GM19023 (cell line): ENCODE results near the gene PDE8B.

Experiments
- ATAC-seq: cut with Tn5 transposase; IDR thresholded peaks from one replicate; pipeline ENCODE4 v1.9.1; 2021; ENCODE audit warnings: mild to moderate bottlenecking, moderate library complexity; ENCODE audit not compliant: unreplicated experiment

PDE8B gene

DNA sequence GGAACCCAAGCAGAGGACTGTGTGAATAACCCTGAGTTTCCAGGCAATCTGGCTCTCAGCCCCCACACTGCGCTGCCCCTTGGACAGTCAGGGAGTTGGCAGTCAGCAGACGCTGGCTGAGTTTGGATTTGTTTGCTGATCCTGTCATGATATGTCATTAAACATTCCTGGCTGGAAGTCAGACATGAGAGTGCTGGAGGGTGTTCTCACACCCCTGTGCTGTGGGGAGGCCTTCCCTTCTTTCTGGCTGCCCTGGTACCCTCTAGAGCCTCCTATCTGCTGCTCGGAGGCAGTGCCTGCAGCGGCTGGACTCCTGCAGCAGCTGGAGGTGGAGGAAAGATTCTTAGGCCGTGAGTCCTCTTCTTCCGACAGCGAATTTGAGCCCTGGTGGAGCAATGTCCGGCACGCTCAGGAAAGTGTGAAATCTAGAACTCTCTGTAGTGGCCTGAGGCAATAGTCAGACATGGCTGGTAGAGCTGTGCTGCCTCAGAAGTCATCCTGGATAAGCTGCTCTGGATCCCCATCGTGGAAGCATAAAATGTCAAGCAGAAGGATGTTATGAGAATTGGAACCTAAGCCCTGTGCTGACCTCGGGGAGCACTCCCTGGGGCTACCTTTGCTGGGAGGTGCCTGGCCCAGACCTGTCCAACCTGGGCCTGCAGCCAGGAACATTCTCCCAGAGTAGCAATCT lies 72.0 kb downstream of the PDE8B start:
- ATAC-seq, result no peak

DNA sequence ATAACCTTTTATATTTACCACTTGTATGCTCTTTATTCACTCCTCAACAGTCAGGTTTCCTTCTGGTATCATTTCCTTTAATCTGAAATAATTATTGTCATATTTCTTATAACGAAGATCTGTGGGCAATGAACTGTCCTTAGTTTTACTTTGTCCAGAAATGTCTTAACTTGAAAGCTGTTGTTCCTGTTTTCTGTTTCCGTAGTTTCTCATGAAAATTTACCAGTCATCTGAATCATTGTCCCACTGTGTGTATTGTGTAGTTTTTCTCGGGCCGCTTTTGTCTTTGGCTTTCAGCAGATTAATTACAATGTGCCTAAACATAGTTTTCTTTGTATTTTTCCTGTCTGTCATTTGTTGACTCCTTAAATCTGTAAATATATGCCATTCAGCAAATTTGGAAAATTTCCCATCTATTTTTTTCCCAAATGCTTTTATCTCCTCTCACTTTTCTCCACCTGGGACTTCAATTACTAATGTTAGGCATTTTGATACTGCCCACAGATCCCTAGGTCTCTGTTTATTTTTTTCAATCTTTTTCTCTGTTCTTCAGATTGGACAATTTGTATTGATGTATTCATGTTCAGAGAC lies 74.9 kb downstream of the PDE8B start:
- no peak for ATAC-seq

DNA sequence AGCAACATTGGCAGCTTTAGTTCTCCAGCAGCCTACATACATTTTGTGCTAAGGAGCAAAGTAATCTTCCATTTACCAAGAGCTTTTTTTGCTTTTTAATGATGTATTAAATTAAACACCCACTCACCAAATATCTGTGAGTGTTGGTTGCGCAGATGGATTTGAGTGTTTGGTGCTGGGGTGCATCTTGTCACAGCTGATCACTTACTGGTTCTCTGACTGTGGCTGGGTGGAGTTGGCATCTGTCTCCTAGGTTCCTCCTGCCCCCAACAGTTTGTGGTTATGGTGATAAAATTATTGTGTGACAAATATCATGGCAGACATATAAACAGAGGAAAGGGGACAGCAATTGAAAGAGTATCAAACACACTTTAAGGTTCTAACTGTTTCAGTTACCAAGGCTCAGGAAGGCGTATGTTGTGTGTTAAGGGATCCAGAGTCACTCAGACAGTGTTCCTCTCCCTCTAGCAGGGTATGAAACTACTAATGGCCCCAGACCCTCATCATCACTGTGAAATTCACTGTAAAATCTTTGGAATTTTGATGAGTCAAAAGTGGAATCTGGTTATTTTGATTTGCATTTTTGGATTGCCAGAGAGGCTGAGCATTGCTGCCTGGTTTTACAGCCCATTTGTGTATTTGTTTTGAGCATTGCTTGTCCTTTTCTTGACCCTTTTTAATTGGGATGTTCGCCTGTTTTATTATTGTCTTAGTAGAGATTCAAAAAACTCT lies 81.7 kb downstream of the PDE8B start:
- no peak for ATAC-seq

DNA sequence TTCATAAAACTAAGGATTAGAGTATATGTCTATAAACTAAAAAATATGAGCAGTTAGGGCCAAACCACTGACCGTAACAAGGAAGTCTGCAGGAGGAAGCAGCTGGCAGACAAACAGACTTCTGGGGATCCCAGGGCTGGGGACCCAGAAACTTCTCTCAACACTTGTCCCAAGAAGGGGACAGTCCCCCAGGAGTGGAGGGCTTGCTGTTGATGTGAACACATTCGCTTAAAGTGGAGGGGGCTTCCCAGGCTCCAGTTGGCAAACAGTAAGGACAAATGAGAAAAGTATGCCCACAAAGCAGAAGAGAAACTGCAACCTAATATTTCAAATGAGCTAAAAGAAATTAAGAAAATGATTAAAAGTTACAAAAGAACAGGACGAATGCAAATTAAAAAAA lies 83.7 kb downstream of the PDE8B start:
- ATAC-seq, result no peak

DNA sequence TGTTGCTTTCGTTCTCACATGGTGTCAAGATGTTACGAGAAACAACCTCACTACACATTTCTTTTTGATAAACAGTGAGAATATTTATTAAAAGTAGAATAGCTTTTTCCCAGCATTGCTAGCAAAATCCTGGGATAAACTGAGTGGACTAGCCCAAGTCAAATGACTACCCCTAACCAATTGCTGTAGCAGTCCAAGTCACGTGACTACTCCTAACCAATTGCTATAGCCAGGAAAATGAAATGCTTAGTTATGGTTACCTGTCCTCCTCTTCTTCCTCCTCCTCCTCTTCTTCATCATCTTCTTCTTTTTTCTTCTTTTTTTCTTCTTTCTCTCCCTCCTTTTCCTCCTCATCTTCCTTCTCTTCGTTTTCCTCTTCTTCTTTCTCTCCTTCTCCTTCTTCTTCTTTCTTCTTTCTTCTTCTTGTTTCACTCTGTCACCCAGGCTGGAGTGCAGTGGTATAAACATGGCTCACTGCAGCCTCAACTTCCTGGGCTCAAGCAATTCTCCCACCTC lies 85.4 kb downstream of the PDE8B start:
- no peak for ATAC-seq

DNA sequence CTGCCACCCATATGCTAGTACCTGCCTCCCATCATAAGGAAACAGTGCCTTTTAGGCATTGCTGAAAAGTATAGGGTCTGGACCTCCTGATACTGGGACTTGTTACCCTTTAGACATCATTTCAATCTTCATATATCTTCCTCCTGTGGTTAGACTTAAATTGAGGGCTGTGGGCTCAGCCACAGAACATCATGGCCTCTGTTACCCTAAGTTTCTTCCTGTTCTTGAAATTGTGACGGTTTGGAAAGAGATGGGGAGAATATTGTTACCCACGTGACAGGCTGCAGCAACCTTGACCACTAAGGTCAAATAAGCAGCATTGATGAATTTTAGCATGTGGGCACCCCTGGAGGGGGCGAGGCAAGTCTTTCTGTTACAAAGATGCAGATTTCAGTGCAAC lies 87.7 kb downstream of the PDE8B start:
- no peak for ATAC-seq

DNA sequence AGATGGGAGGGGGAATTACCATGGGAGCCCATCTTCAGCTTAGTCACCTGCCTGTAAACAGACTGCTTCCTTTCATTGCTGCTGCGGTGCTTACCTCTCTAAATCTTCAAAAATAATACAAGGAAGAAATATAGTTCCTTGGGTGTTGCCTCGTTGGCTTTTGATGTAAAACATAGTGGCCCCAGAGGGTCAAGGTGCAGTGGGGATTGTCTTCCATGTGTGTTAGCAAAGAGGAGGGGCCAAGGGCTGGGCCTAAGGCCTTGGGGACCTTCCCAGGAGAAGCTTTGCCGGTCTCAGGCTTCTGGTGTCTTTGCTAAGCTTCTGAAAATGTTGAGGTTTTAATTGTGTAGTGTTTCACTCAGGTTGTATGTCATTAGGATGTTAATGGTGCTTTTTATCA lies 90.0 kb downstream of the PDE8B start:
- ATAC-seq, result no peak

DNA sequence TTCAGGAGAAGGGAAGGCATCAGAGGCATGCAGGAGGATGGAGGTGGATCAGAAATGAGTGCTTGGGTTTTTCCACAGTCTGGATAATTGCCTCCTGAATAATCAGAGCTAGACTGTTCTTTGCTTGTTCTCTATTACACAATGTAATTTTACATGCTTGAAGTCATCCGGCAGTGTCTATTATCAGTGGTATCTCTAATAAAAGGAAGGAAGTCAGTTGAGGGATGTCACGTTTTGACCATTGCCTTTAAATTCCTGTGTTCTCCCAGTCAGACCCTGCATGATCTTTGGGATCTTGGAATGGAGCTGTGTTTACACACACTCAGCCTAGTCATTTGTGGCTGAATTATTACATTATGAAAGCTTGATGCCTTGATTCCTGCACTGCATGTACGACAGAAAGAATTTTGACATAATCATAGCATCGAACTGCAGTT lies 91.0 kb downstream of the PDE8B start:
- no peak for ATAC-seq

DNA sequence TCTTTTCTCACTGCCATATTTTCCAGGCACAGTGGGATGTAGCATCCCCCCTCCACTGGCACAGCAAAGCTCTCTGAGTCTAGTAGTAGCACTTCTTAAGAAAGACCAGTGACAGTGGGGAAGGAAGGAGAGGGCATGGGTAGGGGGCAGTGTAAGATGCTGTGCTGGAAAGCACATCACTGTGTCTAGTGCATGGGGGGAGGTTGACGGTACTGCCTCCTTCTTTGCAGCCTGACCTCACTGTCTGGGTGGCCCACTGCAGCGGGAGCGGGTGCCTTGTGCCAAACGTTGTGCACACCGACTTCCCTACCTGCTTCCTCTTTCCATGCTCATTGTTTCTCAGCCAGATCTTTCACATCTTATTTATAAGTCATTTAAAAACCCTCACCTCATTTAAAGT lies 91.8 kb downstream of the PDE8B start:
- no peak for ATAC-seq

DNA sequence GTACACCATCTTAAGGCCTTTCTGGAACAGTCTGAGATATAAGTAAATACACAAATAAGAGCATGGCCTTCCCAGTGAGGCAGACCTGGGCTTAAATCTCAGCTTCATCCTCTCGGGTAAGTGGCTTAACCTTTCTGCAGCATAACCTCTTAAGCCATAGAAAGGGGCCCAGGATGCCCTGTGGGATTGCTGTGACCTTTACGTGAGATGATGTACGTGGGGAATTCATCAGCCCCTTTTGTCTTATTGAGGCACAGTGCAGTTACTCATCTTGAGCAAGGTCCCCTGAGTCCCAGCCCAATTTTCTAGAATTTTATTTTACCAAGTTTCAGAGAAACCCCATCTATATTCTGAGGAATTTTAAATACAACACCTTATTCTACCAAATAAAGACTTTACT lies 92.2 kb downstream of the PDE8B start:
- ATAC-seq, result no peak

DNA sequence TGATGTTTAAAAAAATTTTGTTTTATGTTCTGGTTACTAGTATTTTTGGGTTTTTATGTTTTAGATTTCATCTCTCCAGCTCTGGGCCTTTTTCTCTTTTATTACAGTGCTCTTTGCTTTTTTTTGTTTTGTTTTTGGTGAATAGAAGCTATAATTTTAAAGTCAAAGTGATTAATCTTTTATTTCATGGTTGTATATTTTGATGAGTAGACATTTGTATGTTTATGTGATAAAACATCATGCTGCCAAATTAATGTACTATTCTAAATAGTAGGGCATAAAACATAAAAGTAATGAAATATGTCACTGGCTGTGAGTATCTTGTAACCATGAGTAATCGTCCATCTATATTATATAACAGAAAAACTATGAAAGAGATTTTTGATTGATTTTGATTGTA lies 93.9 kb downstream of the PDE8B start:
- ATAC-seq, result no peak

DNA sequence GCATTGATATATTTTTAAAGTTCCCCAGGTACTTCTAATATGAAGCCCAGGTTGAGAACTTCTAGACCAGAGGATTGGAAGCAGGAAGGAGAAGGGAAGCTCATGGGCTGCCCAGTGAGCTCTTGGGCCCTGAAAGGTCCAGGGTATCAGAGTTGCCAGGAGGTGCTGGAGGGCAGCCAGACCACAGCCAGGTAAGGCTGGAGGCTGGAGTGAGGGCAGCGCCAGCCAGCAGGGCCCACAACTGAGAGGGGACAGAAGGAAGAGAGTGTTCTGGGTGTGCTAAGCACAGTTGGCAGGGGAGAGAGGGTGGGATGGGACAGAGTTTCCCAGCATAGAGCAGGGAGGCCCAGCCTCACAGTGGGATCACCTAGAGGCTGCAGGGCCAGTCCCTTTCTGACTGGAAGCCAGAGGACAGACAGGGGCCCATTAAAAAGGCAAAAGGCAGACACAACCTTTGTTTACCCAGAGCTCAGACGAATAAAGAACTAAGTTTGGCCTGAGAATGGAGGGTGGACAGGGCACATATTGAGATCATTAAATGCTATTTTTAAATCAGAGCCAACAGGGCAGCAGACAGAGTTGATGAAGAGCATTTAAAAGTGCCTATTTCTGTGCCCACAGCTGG lies 94.9 kb downstream of the PDE8B start:
- ATAC-seq, result no peak

DNA sequence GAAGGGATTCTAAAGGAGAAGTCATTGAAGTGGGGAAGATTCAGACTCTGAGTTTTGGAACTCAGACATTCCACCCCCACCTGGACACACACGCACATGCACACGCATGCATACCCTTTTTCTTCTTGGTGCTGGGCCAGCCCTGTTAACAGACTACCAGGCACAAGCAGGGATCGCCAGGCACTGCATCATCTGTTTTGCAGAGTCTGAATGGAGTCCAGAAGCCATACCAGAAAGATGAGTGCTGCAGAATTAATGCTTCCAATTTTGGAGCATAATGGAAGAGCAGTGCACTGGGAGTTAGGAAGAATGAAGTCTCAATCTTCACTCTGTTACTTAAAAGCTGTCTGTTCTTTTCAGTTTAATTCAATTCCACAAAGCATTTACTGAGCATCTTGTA lies 95.5 kb downstream of the PDE8B start:
- ATAC-seq, result no peak

DNA sequence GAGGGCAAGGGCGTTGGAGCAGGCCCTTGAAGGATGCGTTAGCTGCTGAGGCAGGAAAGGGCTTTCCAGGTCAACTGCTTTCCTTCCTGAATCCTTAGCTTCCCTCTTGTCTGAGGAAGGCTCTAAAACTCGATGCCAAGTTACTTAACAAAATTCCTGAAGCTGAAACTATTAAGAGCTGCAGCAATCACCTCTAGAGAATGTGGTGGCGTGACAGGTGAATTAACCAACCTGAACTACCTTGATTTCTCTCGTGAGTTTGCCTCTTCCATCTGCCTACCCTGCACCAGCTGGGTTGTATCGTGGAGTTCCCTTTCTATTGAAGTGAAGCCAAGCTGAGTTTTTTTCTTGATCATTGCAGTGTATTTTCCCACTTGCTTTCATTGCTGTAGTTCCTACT lies 96.1 kb downstream of the PDE8B start:
- no peak for ATAC-seq

DNA sequence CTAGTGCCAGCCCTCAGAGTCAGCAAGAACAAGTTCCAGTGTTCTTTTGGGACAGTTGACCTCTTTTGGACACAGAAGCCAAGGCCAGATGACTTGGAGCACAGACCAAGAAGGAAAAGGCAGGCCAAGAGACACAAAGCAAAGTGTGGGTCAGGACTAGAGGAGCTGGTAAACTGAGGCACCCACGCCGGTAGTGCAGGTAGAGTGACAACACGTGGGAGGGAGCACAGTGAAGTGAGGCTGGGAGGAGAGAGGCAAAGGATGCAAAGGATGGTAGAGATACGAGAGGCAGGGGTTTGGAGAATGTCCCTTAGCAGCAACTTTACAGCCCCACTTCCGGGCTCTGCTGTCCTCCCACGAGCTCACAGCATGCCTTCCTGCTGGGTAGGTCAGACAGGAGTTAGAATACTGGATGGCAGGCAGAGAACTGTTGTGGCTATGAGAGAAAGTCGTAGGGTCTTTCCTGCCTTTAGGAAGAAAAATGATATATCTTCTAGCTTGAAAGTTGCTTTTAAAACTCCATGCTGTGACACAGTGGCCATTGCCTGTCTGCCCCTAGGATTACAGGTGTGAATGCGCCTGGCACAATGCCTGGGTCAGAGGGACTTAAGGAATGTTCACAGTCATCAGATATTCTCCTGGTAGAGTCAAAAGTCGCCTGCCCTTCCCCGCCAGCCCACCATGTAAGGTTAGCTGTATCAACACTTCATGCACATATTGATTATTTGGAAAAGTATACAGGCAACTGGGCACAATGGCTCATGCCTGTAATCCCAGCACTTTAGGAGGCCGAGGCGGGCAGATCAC lies 97.9 kb downstream of the PDE8B start:
- no peak for ATAC-seq

DNA sequence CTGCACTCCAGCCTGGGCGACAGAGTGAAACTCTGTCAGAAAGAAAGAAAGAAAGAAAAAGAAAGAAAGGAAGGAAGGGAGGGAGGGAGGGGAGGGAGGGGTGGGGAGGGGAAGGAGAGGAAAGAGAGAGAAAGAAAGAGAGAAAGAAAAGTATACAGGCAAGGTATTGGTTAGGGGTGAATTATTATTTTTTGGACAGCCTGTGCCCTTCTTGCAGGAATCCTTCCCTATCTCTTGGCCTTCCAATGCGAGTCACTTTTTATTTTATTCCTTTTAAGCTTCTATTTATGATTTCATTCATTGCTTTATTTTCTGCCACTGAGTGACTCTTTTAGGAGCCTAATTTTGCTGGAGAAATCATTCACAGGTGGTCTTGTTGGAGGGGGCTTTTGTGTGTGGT lies 98.7 kb downstream of the PDE8B start:
- ATAC-seq, result no peak

DNA sequence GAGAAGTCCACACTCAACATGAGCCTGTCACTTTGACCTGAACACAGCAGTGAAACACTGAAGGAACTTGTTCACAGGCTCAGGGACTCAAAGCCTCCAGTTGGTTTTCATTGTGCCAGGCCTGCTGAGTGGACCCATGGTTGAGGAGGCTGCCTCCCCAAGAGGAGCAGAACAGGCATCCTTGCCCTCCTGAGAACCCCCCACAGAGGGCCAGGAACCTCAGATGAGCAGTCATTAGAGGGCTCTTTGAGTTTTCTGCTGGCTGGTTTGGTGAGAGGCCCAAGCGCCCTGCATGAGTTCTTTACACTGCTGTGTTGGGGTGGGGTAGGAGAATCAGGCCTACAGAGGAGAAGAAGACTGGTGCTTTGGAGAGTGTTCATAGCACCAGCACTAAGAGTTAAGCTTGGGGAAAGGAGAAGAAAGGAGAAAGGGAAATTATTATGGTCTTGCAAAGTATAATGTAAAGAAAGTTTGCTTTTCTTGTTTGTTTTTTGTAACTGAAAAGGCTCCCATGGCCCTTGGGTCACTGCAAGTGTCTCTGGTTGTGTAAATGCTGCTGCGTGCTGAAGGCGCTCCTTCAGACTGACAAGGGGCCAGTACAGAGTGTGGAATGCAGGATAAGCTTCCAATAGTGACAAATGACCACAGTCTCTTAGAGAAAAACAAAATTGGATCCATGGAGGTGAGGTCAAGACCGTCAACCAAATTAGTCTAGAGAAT lies 100.2 kb downstream of the PDE8B start:
- no peak for ATAC-seq

DNA sequence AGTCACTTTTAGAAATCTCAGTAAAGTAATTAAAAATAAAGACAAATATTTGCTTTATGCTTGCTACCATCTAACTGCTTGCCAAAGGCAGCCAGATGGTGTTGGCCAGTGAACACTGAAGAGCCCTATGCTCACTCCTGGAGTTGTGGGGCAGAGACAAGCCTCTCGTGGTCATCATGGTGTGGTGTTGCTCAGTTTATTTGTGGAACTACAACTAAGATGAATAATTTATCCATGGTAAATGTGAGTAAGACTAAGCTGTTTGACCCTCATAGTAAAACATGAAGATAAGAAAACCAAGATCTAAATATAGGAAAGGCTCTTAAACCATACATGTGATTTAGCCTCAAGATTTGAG lies 100.7 kb downstream of the PDE8B start:
- ATAC-seq, result no peak

DNA sequence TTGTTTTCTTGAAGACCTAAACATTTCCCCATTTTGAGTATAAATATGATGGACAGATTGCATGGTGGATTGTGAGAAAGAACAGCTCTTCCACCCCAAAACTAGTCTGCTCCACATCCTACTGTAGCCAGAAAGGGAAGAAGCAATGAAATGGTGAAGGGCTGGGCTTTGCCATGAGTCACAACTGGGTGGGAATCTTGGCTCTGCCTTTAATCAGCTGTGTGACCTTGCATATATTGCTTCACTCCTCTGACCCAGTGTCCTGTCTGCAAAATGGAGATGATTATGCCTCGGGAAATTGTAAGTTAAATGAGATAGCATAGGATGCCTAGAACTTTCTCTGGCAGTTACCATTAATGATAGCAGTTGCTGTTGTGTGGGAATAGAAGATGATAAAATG lies 101.9 kb downstream of the PDE8B start:
- ATAC-seq, result no peak
